Osteocyte (in vitro differentiated cells): ENCODE data around the gene ATP7B. TPM values are rescaled to one million over a fixed set of nuclear protein-coding genes. Genes with fewer than 3 reads are reported as not detected.
A peak's percentile ranks its signal among the peaks of the same experiment; 100 is the strongest.

ENCODE experiments used
- DNase-seq: peaks from one replicate; pipeline ENCODE4 v3.0.0; 2021; ENCODE audit warnings: mixed read lengths; ENCODE audit not compliant: unreplicated experiment; ENCODE audit errors: extremely low spot score
- H3K27ac Mint-ChIP-seq: one replicate; pipeline ENCODE4 v1.8.0; 2021; ENCODE audit warnings: mild to moderate bottlenecking, mixed read lengths; ENCODE audit not compliant: unreplicated experiment
- H3K27me3 Mint-ChIP-seq: one replicate; pipeline ENCODE4 v1.8.0; 2021; ENCODE audit warnings: mixed read lengths; ENCODE audit not compliant: unreplicated experiment
- H3K36me3 Mint-ChIP-seq: one replicate; pipeline ENCODE4 v1.8.0; 2021; ENCODE audit warnings: mixed read lengths; ENCODE audit not compliant: unreplicated experiment
- H3K4me1 Mint-ChIP-seq: one replicate; pipeline ENCODE4 v1.8.0; 2021; ENCODE audit warnings: mixed read lengths; ENCODE audit not compliant: unreplicated experiment
- H3K4me3 Mint-ChIP-seq: one replicate; pipeline ENCODE4 v1.8.0; 2021; ENCODE audit warnings: mild to moderate bottlenecking, moderate library complexity, mixed read lengths; ENCODE audit not compliant: unreplicated experiment
- H3K9me3 Mint-ChIP-seq: one replicate; pipeline ENCODE4 v1.8.0; 2021; ENCODE audit warnings: mixed read lengths; ENCODE audit not compliant: unreplicated experiment
- CTCF ChIP-seq: fragments of 200-600 bp; sonication (generic); IDR thresholded peaks from 2 replicates; pipeline ENCODE4 v1.5.0; 2021; ENCODE audit warnings: antibody characterized with exemption, mild to moderate bottlenecking, moderate library complexity
- total RNA-seq: library from RNA; stranded (reverse); gene quantifications from 2 replicates; pipeline ENCODE4 v1.2.1, GENCODE V29; 2021

Gene ATP7B
- total RNA-seq, 1 donor from 2014 or later, result 10.4 TPM

GRCh38 chr13:51935326-51936171 lies 75.7 kb downstream of the ATP7B start:
- peak; percentile 23 for TF ChIP-seq CTCF
- Mint-ChIP-seq H3K4me3 (no peak overlapping the region), H3K36me3 (peaks cover 4% of the 10 kb centered on the region), H3K4me1 (no peaks in the 10 kb centered on the region), H3K9me3 (no peaks in the 10 kb centered on the region), H3K27ac (no peak overlapping the region), H3K27me3 (no peaks in the 10 kb centered on the region)
- DNase-seq, result no peak

DNA sequence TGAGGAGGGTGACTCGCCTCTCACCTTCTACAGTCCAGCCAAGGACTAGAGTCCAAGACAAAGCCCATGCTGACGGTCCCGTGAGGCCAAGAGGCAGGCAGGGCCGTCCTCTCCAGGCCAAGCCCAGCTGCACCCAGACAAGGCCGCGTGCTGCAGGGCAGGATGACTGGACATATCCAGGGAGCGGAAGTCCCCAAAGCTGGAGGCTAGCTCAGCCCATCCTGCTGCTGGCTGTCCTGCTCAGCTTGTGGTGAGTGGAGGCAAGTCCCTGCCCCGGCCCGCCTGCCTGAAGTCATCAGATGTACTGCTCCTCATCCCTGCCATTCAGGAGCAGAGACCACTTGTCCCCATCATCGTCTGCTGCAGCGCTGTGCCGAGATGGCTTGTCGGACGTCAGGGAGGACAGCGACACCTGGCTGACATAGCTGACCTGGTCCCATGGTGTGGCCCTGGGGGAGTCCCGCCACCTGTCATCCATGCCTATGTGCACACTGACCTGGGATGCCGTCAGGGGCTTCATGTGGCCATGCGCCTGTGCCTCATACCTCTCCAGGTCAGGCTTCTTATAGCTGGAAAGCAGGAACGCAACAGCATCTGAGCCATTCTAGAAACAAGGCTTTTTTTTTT lies 76.7 kb downstream of the ATP7B start:
- H3K4me3 Mint-ChIP-seq, result no peak overlapping the region
- DNase-seq, result no peak
- no peak for TF ChIP-seq CTCF
- H3K36me3 Mint-ChIP-seq, result peaks cover 4% of the 10 kb centered on the region
- H3K27me3 Mint-ChIP-seq, result no peaks in the 10 kb centered on the region
- no peaks in the 10 kb centered on the region for H3K9me3 Mint-ChIP-seq
- H3K27ac Mint-ChIP-seq, result no peak overlapping the region
- no peaks in the 10 kb centered on the region for H3K4me1 Mint-ChIP-seq

GRCh38 chr13:51933466-51934058 lies 77.7 kb downstream of the ATP7B start:
- TF ChIP-seq CTCF, result no peak
- Mint-ChIP-seq H3K4me1 (no peaks in the 10 kb centered on the region), H3K36me3 (peaks cover under 1% of the 10 kb centered on the region), H3K4me3 (no peak overlapping the region), H3K9me3 (no peaks in the 10 kb centered on the region), H3K27me3 (no peaks in the 10 kb centered on the region), H3K27ac (no peak overlapping the region)
- no peak for DNase-seq

GRCh38 chr13:51932231-51932630 lies 79.0 kb downstream of the ATP7B start:
- H3K4me1 Mint-ChIP-seq, result no peaks in the 10 kb centered on the region

More at GRCh38 chr13:51932231-51932630, 79.0 kb downstream of the ATP7B start:
- no peaks in the 10 kb centered on the region for H3K9me3 Mint-ChIP-seq
- no peaks in the 10 kb centered on the region for H3K36me3 Mint-ChIP-seq
- H3K27me3 Mint-ChIP-seq, result no peaks in the 10 kb centered on the region
- H3K27ac Mint-ChIP-seq, result no peak overlapping the region
- no peak overlapping the region for H3K4me3 Mint-ChIP-seq
- DNase-seq, result no peak
- TF ChIP-seq CTCF, result no peak
